CD14-positive monocyte (primary cell): ENCODE measurements around the gene GRK3. TPM values are rescaled to one million over a fixed set of nuclear protein-coding genes. Genes with fewer than 3 reads are reported as not detected.

Source experiments
- DNase-seq, 3 donors: peaks; one replicate each; pipeline ENCODE4 v3.0.0-alpha.2; 2011 to 2022
- H2AFZ ChIP-seq: 2 replicates; pipeline ENCODE4 v1.6.0; 2012; ENCODE audit warnings: mild to moderate bottlenecking, low read depth, low read length, inconsistent platforms; ENCODE audit not compliant: insufficient read depth, poor library complexity, severe bottlenecking
- H3K27ac ChIP-seq, 2 donors: 1 replicate in 1 of 2; 2 replicates in 1 of 2; pipeline ENCODE4 v1.5.1; 2012 to 2013; ENCODE audit warnings: low read length in 2 of 2, control low read depth in 1 of 2, inconsistent platforms in 1 of 2, low read depth in 1 of 2, mild to moderate bottlenecking in 1 of 2
- H3K27me3 ChIP-seq, 2 donors: one replicate each; pipeline versions ENCODE4 v1.6.0 to v1.6.1; 2011 to 2013; ENCODE audit warnings: low read length in 2 of 2; ENCODE audit not compliant: control insufficient read depth in 2 of 2, insufficient read depth in 2 of 2
- H3K36me3 ChIP-seq, 2 donors: replicated peaks in 1 of 2; 1 replicate in 1 of 2; 2 replicates in 1 of 2; pipeline versions ENCODE4 v1.5.1 to v1.6.1; 2012 to 2013; ENCODE audit warnings: low read length in 2 of 2, control low read depth in 1 of 2, inconsistent platforms in 1 of 2, mild to moderate bottlenecking in 1 of 2; ENCODE audit not compliant: insufficient read depth in 2 of 2, control insufficient read depth in 1 of 2
- H3K4me1 ChIP-seq, 2 donors: 1 replicate in 1 of 2; 2 replicates in 1 of 2; pipeline versions ENCODE4 v1.5.1 to v1.6.1; 2012 to 2013; ENCODE audit warnings: low read length in 2 of 2, control low read depth in 1 of 2, inconsistent platforms in 1 of 2, mild to moderate bottlenecking in 1 of 2, moderate library complexity in 1 of 2; ENCODE audit not compliant: insufficient read depth in 2 of 2, control insufficient read depth in 1 of 2
- H3K4me2 ChIP-seq: replicated peaks from 2 replicates; pipeline ENCODE3; 2012; ENCODE audit warnings: low read length, moderate library complexity, mild to moderate bottlenecking; ENCODE audit not compliant: poor library complexity, severe bottlenecking; ENCODE audit errors: extremely low read depth
- H3K4me3 ChIP-seq, 3 experiments: fragments of 200-600 bp in 1 of 3; sonication (generic) in 1 of 3; replicated peaks in 1 of 3; 1 replicate in 2 of 3; 2 replicates in 1 of 3; pipeline ENCODE4 v1.5.1; 2011 to 2013; ENCODE audit warnings: low read length in 3 of 3, mild to moderate bottlenecking in 3 of 3, control low read depth in 2 of 3, low read depth in 2 of 3, inconsistent platforms in 1 of 3, moderate library complexity in 1 of 3
- H3K79me2 ChIP-seq: 2 replicates; pipeline ENCODE4 v1.6.0; 2012; ENCODE audit warnings: mild to moderate bottlenecking, control low read depth, inconsistent platforms, low read length, moderate library complexity; ENCODE audit not compliant: insufficient read depth
- H3K9ac ChIP-seq: 2 replicates; pipeline ENCODE4 v1.6.0; 2017; ENCODE audit warnings: low read length, mild to moderate bottlenecking; ENCODE audit not compliant: insufficient read depth, poor library complexity, severe bottlenecking
- H3K9me3 ChIP-seq, 2 donors: replicated peaks in 1 of 2; 1 replicate in 1 of 2; 2 replicates in 1 of 2; pipeline versions ENCODE4 v1.5.1 to v1.6.1; 2012 to 2013; ENCODE audit warnings: low read length in 2 of 2, control low read depth in 1 of 2; ENCODE audit not compliant: control insufficient read depth in 1 of 2, insufficient read depth in 1 of 2
- H4K20me1 ChIP-seq: 2 replicates; pipeline ENCODE4 v1.6.0; 2012; ENCODE audit warnings: mild to moderate bottlenecking, low read length, control low read depth, moderate library complexity; ENCODE audit not compliant: insufficient read depth
- H3K27ac Mint-ChIP-seq, 7 donors: one replicate each; pipeline ENCODE4 v1.8.0; 2020; ENCODE audit warnings: mild to moderate bottlenecking in 7 of 7, mixed read lengths in 7 of 7, moderate library complexity in 6 of 7, inconsistent platforms in 2 of 7
- H3K27me3 Mint-ChIP-seq, 3 donors: one replicate each; pipeline ENCODE4 v1.8.0; 2021 to 2022; ENCODE audit warnings: low read depth in 3 of 3, mild to moderate bottlenecking in 3 of 3, mixed read lengths in 3 of 3, moderate library complexity in 3 of 3, inconsistent platforms in 1 of 3
- H3K36me3 Mint-ChIP-seq, 2 donors: one replicate each; pipeline ENCODE4 v1.8.0; 2020; ENCODE audit warnings: mixed read lengths in 2 of 2, inconsistent platforms in 1 of 2, mild to moderate bottlenecking in 1 of 2
- H3K4me1 Mint-ChIP-seq: one replicate; pipeline ENCODE4 v1.8.0; 2020; ENCODE audit warnings: mild to moderate bottlenecking, mixed read lengths
- H3K4me3 Mint-ChIP-seq, 2 donors: one replicate each; pipeline ENCODE4 v1.8.0; 2020; ENCODE audit warnings: mild to moderate bottlenecking in 2 of 2, mixed read lengths in 2 of 2, moderate library complexity in 1 of 2
- H3K9me3 Mint-ChIP-seq, 7 donors: one replicate each; pipeline ENCODE4 v1.8.0; 2020 to 2022; ENCODE audit warnings: mixed read lengths in 7 of 7, mild to moderate bottlenecking in 6 of 7, moderate library complexity in 6 of 7, inconsistent platforms in 2 of 7
- CTCF ChIP-seq: fragments of 200-600 bp; IDR thresholded peaks from one replicate; pipeline ENCODE4 v1.8.0; 2022; ENCODE audit warnings: antibody characterized with exemption, mild to moderate bottlenecking
- WGBS: methylation state at CpG from one replicate; pipeline ENCODE4 v1.1.5; 2013; ENCODE audit warnings: missing lambda C conversion rate; ENCODE audit not compliant: insufficient coverage; 5-methylcytosine and 5-hydroxymethylcytosine counted together
- intact Hi-C, 2 donors: fragments of 100-400 bp; cut with micrococcal nuclease; formaldehyde crosslinking; loops; one replicate each; pipeline versions ENCODE4 v1.15.0 to v1.15.1; 2023
- polyA plus RNA-seq, 3 donors: library from polyadenylated mRNA; depleted of rRNA in 1 of 3; unstranded in 2 of 3; stranded (reverse) in 1 of 3; fragments of 300-500 nt in 2 of 3; fragments of >200 nt in 1 of 3; fragmentation: Illumina TruSeq in 2 of 3; gene quantifications; 1 replicate in 2 of 3; 2 replicates in 1 of 3; pipeline ENCODE4 v1.2.3, GENCODE V29; 2012 to 2021

The GRK3 gene
- polyA plus RNA-seq, 3 donors: 8.3 to 33.3 (median 9.6) TPM

- no peaks in the 10 kb centered on the region for H3K27me3 ChIP-seq
- 71% methylated on average over 4 of the region's 7 CpGs for WGBS
- no peak overlapping the region for H3K4me2 ChIP-seq
- peaks cover 82 to 100% of the 10 kb centered on the region in 2 donors for H3K36me3 ChIP-seq
- Mint-ChIP-seq H3K9me3 (no peaks in the 10 kb centered on the region), H3K4me1 (no peaks in the 10 kb centered on the region), H3K36me3 (peaks cover 82 to 94% of the 10 kb centered on the region in 2 donors), H3K4me3 (no peak overlapping the region), H3K27me3 (no peaks in the 10 kb centered on the region), H3K27ac (peak overlapping the region in 2 of 7 donors; percentile 4 to 57)
- intact Hi-C loops: loop anchor here (10.0 kb wide), 1 partner anchor 238 kb away; no protein-coding TSS in a partner anchor
- TF ChIP-seq CTCF: no peak
- DNase-seq: no peak
- H3K79me2 ChIP-seq: no peaks in the 10 kb centered on the region
- H3K27ac ChIP-seq: peak overlapping the region in 1 of 2 donors; percentile 24
- no peaks in the 10 kb centered on the region for H3K9me3 ChIP-seq
- H4K20me1 ChIP-seq: peaks cover 95% of the 10 kb centered on the region
- H3K9ac ChIP-seq: no peak overlapping the region
- no peak overlapping the region for H2AFZ ChIP-seq
- no peak overlapping the region for H3K4me3 ChIP-seq
- H3K4me1 ChIP-seq: no peaks in the 10 kb centered on the region
These were observed 138.2 kb downstream of the GRK3 start for GRCh38 chr22:25702571-25703167.

GRCh38 chr22:25704701-25705100, 140.2 kb downstream of the GRK3 start:
- no peaks in the 10 kb centered on the region for H3K27me3 Mint-ChIP-seq
- Histone ChIP-seq H3K36me3 (peaks cover 79 to 95% of the 10 kb centered on the region in 2 donors), H3K79me2 (no peaks in the 10 kb centered on the region), H3K27me3 (no peaks in the 10 kb centered on the region), H3K4me1 (no peaks in the 10 kb centered on the region), H3K4me2 (no peak overlapping the region), H4K20me1 (peaks cover 84% of the 10 kb centered on the region), H2AFZ (no peak overlapping the region), H3K9me3 (no peaks in the 10 kb centered on the region), H3K27ac (no peak overlapping the region), H3K4me3 (no peak overlapping the region), H3K9ac (no peak overlapping the region)
- H3K4me1 Mint-ChIP-seq: no peaks in the 10 kb centered on the region
- no CpG with 5 or more reads among the region's 2 CpGs for WGBS
- intact Hi-C loops: loop anchor here (10.0 kb wide), 1 partner anchor 240 kb away; no protein-coding TSS in a partner anchor
- no peak for DNase-seq
- no peak overlapping the region for H3K4me3 Mint-ChIP-seq
- no peak for TF ChIP-seq CTCF
- H3K27ac Mint-ChIP-seq: no peak overlapping the region
- peaks cover 77 to 91% of the 10 kb centered on the region in 2 donors for H3K36me3 Mint-ChIP-seq
- H3K9me3 Mint-ChIP-seq: no peaks in the 10 kb centered on the region
